NK-92 treated with Interleukin-12 subunit alpha and Interleukin-12 subunit beta, amount 100 ng/mL, for 24 hours (cell line): ENCODE results near the gene PLA2G10.
"Not testable (repeated sequence)": the region's sequence is repeated elsewhere in the genome, so short reads cannot be mapped to it uniquely, and the experiment has no call there.

Source experiments
- DNase-seq: peaks from one replicate; lab custom pipeline; 2025; lab: John Stamatoyannopoulos, UW

Gene PLA2G10, protein sequence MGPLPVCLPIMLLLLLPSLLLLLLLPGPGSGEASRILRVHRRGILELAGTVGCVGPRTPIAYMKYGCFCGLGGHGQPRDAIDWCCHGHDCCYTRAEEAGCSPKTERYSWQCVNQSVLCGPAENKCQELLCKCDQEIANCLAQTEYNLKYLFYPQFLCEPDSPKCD

DNA sequence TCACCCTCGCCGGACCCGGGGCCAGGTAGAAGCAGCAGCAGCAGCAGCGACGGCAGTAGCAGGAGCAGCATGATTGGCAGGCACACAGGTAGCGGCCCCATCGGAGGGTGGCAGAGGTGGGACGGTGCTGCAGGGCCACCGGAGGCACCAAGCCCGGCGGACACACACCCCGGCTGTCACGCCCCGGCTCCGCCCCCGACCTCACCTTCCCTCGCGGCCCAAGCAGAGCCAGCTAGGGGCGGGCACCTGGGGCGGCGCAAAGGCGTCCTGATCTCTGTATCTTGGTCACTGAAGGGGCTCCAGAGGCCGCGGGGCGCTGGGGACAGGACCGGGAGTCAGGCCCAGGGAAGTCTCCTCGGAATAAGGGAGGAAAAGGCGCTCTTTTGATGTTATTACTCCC, at the start of gene PLA2G10:
TSS of gene PLA2G10 (minus strand) at position 180 of the 400 bp plus-strand sequence. CDS start at position 101, 79 bp downstream.
- DNase-seq, result not testable (repeated sequence)

DNA sequence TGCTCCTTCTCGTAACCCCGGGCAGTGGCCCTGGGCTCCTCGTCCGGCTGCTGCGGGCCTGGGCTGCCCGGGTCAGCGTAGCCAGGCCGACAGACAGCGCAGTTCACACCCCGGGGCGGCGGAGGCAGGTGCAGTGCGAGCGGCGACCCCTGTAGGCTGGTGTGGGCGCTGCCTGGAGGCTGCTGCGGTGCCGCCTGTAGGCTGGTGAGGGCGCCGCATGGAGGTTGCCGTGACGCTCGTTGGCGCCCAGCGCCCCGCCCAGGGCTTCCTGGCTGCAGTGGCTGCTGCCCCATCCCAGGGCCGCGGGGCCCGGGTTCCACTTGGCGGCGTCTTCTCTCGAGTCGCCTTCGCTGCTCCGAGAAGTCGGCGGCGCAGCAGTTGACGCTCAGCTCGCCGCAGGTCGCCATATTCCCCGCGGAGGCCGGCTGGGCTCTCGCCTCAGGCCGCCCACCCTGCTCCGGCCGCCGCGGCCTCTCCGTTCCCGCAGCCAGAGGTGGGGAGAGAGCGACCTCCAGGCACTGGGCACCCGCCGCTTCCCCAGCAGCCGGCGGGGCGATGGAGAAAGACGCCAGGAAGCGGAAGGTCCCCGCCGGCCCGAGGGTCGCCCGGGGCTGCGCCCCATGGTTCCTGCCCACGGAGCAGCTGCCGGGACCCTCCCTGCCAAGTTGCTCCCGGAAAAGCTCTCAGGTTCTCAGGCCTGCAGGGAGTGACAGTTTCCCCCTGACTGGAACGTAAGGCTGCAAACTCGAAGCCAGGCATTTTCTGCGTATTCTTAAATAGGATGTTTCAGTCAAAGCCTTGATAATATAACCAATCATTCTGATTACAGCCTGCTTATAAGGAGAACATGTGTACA, 48.4 kb upstream of the PLA2G10 start, which contains the start of gene NPIPA2:
TSS of gene NPIPA2 (plus strand) at position 261 of the 856 bp plus-strand sequence. CDS start 5,533 bp downstream, outside the sequence.
- DNase-seq, result not testable (repeated sequence)

DNA sequence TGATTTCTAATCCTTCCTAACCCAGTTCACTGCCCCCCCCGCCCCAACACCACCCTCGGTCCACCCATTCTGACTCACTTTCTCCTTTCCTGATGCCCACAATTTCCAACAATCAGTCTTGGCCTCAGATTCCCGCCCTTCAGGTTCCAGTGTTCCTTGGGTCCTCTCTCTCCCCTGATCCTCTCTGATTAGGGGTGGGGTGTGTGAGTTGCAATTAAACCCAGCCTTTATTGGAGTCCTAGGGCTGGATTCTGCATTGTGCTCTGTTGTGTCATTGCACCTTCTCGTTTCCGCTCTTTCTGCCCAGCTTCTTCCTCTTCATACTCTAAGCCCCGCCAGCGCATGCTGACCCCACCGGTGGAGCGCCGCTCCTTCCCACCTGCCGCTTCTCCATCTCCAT, 47.7 kb upstream of the PLA2G10 start:
- DNase-seq, result not testable (repeated sequence)

DNA sequence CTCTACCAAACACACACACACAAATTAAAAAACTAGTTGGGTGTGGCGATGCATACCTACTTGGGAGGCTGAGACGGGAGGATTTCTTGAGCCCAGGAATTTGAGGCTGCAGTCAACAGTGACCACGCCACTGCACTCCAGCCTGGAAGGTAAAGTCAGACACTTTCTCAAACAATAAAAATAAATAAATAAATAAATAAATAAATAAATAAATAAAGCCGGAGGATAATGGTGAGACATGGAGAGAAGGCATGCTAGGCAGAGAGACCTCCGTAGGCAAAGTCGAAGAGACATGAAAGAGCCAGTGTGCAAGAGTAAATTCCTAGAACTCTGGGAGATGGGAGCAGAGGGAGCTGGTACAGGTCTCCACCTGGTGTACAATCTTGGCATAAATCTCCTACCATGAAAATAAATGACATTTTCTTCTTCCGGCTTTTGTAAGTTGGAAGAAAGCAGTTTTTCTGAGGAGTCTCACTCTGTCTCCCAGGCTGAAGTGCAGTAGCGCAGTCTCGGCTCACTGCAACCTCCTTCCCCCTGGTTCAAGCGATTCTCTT, 46.8 kb upstream of the PLA2G10 start:
- not testable (repeated sequence) for DNase-seq

DNA sequence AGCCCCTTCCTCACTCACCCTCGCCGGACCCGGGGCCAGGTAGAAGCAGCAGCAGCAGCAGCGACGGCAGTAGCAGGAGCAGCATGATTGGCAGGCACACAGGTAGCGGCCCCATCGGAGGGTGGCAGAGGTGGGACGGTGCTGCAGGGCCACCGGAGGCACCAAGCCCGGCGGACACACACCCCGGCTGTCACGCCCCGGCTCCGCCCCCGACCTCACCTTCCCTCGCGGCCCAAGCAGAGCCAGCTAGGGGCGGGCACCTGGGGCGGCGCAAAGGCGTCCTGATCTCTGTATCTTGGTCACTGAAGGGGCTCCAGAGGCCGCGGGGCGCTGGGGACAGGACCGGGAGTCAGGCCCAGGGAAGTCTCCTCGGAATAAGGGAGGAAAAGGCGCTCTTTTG, 39.1 kb upstream of the PLA2G10 start:
- DNase-seq, result not testable (repeated sequence)

DNA sequence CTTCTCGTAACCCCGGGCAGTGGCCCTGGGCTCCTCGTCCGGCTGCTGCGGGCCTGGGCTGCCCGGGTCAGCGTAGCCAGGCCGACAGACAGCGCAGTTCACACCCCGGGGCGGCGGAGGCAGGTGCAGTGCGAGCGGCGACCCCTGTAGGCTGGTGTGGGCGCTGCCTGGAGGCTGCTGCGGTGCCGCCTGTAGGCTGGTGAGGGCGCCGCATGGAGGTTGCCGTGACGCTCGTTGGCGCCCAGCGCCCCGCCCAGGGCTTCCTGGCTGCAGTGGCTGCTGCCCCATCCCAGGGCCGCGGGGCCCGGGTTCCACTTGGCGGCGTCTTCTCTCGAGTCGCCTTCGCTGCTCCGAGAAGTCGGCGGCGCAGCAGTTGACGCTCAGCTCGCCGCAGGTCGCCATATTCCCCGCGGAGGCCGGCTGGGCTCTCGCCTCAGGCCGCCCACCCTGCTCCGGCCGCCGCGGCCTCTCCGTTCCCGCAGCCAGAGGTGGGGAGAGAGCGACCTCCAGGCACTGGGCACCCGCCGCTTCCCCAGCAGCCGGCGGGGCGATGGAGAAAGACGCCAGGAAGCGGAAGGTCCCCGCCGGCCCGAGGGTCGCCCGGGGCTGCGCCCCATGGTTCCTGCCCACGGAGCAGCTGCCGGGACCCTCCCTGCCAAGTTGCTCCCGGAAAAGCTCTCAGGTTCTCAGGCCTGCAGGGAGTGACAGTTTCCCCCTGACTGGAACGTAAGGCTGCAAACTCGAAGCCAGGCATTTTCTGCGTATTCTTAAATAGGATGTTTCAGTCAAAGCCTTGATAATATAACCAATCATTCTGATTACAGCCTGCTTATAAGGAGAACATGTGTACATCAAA, 9.3 kb upstream of the PLA2G10 start, which contains the start of gene NPIPA3:
TSS of gene NPIPA3 (plus strand) at position 256 of the 856 bp plus-strand sequence. CDS start 5,533 bp downstream, outside the sequence.
- DNase-seq, result not testable (repeated sequence)

DNA sequence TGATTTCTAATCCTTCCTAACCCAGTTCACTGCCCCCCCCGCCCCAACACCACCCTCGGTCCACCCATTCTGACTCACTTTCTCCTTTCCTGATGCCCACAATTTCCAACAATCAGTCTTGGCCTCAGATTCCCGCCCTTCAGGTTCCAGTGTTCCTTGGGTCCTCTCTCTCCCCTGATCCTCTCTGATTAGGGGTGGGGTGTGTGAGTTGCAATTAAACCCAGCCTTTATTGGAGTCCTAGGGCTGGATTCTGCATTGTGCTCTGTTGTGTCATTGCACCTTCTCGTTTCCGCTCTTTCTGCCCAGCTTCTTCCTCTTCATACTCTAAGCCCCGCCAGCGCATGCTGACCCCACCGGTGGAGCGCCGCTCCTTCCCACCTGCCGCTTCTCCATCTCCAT, 8.6 kb upstream of the PLA2G10 start:
- DNase-seq, result not testable (repeated sequence)

DNA sequence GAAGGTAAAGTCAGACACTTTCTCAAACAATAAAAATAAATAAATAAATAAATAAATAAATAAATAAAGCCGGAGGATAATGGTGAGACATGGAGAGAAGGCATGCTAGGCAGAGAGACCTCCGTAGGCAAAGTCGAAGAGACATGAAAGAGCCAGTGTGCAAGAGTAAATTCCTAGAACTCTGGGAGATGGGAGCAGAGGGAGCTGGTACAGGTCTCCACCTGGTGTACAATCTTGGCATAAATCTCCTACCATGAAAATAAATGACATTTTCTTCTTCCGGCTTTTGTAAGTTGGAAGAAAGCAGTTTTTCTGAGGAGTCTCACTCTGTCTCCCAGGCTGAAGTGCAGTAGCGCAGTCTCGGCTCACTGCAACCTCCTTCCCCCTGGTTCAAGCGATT, 7.8 kb upstream of the PLA2G10 start:
- DNase-seq, result not testable (repeated sequence)

DNA sequence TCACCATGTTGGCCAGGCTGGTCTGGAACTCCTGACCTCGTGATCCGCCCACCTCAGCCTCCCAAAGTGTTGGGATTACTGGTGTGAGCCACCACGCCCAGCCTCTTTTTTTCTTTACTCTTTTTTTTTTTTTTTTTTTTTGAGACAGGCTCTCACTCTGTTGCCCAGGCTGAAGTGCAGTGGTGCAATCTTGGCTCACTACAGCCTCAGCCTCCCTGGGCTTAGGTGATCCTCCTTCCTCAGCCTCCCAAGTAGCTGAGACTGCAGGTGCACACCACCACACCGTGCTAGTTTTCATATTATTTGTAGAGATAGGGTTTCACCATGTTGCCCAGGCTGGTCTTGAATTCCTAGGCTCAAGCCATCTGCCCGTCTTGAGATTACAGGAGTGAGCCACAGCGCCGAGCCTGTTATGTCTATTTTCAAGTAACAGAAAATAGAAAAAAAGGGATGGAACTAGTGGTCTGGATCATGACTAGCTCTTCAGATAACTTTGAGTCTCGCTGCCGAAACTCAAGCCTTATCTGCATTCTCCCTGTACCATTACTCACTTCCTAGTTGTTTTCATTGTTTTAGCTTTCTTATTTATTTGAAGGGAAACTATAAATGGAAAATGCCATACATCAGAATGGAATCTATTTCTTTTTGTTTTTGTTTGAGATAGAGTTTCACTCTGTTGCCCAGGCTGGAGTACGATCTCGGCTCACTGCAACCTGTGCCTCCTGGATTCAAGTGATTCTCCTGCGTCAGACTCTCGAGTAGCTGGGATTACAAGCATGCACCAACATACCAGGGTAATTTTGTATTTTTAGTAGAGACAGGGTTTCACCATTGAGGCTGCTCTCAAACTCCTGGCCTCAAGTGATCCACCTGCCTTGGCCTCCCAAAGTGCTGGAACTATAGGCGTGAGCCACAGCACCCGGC, 8.0 kb downstream of the PLA2G10 start:
- not testable (repeated sequence) for DNase-seq

DNA sequence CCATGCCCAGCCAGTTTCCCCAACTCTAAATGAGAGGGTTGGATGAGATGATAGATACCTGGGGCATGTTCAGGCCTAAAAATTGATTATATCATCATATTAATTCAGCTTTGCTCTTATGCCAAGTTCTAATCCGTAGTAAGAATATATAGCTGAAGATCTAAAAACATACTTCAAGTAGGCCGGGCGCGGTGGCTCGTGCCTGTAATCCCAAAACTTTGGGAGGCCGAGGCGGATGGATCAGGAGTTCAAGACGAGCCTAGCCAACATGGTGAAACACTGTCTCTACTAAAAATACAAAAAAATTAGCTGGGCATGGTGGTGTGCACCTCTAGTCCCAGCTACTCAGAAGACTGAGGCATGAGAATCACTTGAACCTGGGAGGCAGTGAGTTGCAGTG, 12.0 kb downstream of the PLA2G10 start:
- DNase-seq, result no peak

DNA sequence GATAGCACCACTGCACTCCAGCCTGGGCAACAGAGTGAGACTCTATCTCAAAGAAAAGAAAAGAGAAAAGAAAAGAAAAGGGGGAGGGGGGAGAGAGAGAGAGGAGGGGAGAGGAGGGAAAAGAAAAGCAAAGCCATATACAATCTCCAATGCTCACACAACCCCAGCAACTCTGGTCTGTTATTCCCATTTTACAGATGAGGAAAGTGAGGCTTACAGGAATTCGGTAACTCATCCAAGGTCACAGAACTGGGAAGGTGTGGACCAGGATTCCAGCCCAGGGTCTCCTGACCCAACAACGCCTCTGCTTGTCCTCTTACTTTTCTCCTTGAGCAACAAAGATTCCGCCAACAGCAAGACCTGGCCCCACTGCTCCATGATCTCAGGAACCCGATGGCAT, 13.0 kb downstream of the PLA2G10 start:
- DNase-seq, result no peak

DNA sequence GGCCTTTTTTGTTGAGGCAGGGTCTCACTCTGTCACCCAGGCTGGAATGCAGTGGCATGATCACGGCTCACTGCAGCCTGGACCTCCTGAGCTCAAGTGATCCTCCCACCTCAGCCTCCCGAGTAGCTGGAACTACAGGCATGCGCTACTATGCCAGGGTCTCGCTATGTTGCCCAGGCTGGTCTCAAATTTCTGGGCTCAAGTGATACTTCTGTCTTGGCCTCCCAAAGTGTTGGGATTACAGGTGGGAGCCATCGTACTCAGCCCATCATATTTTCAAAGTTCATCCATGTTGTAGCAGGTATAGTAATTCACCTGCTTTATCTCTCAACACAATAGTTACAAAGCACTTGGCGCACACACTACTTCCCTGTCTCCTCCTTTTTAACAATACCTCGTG, 13.7 kb downstream of the PLA2G10 start:
- DNase-seq, result not testable (repeated sequence)

DNA sequence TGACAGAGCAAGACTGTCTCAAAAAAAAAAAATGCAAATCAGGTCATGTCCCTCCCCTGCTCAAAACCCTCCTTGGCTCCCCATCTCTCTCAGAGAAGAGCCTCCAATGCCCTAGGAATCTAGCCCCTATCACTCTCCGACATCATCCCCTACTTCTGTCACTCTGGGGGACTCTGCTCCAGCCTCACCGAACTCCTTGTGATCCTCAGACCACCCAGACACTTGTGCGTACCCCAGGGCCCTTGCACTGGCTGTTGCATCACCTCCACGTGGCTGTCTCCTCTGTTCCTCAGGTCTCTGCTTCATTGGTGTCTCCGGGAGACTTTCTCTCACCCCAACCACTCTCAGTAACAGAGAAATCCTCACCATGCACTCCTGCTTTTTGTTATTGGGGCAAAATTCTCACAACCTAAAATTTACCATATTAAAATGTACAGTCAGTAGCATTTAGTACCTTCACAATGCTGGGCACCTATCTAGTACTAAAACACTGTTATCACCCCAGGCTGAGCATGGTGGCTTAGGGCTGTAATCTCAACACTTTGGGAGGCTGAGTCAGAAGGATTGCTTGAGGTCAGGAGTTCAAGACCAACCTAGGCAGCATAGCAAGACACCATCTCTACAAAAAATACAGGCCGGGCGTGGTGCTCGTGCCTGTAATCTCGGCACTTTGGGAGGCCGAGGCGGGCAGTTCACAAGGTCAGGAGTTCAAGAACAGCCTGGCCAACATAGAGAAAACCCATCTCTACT, 15.2 kb downstream of the PLA2G10 start:
- DNase-seq, result no peak

DNA sequence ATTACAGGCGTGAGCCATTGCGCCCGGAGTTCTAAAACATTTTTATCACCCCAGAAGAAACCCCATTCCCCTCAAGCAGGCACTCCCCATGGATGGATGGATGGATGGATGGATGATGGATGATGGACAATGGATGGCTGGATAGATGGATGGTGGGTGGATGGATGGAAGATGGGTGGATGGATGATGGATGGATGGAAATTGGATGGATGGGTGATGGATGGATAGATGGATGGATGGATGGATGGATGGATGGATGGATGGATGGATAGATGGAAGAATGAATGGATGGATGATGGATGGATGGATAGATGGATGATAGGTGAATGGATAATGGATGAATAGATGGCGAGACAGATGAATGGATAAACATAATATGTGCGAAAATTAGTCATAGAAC, 16.5 kb downstream of the PLA2G10 start:
- no peak for DNase-seq

DNA sequence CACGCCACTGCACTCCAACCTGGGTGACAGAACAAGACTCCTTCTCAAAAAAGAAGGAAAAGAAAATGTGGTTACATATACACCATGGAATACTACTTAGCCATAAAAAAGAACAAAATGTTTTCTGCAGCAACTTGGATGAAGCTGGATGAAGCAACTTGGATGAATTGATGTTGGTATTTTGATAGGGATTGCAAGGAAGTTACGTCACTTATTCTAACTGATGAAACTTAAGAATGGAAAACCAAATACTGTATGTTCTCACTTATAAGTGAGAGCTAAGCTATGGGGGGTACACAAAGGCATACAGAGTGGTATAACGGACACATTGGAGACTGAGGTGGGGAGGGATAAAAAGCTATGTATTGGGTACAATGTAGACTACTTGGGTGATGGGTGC, 17.5 kb downstream of the PLA2G10 start:
- no peak for DNase-seq

DNA sequence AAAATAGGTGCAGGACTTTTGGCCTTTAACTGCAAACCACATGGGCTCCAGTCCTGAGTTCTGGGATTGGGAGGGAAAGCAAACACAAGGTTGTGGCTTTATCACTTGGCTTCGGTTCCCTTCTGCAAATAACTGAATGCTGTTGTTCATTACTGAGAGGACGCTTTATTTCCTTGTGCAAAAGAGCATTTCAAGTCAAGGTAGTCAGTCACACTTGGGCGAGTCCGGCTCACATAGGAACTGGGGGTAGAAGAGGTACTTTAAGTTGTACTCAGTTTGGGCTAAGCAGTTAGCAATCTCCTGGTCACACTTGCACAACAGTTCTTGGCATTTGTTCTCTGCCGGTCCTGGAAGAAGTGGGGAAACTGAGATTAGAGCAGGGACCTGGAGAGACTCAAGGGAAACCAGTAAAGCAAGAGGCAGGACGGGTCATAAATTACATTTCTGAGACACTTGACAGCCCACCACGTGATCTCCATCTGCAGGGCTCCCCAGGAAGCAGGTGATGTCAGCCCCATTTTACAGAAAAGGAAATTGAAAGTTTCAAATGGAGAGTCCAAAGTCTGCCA, 21.6 kb downstream of the PLA2G10 start:
- DNase-seq, result no peak

DNA sequence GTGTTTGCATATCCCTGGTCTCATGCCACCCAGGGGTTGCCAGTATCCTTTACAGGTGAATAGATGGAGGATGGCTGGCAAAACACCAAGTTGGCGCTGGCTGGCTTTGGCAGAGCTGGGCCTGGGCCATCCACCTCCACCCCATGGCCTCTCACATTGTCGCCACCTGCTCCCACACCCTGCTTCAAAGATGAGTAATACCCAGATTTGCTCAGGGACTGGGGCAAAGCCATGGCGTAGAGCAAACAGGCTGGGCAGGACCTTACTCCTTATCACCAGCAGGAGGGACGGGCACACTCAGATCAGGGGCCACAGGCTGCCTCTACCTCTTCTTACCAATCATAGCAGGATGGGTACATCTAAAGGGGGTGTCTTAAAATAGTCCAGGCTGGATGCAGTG, 24.3 kb downstream of the PLA2G10 start:
- no peak for DNase-seq

DNA sequence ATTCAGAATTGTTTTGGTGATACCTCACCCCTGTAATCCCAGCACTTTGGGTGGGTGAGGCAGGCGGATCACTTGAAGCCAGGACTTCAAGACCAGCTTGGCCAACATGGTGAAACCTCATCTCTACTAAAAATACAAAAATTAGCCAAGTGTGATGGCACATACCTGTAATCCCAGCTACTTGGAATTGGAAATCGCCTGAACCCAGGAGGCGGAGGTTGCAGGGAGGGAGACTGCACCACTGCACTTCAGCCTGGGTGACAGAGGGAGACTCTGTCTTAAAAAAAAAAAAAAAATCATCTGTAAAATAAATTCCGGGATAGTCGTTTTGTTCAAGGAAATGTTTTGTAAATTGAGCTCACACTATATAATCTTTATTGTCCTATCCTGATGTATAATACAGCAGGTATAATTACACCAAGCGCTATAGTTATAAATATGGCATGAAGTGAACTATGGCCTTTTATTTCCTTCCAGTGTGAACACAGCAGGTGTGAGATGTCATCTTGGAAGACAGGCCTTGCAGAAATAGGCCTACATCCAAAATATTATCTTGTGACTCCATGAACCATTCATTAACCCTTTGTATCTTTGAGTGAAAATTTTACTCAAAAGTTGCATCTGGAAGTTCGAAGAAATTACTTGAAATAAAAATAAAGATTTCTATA, 25.4 kb downstream of the PLA2G10 start:
- no peak for DNase-seq
